MM.1S (cell line): ENCODE measurements around the gene FEZ2.

Source experiments
- DNase-seq: peaks from one replicate; pipeline ENCODE4 v3.0.0-alpha.2; 2015
- H2AFZ ChIP-seq: fragments of 300-600 bp; sonication (generic); 2 replicates; pipeline ENCODE4 v1.6.0; 2016; ENCODE audit warnings: antibody characterized with exemption, low read length
- H3F3A ChIP-seq: fragments of 300-600 bp; sonication (generic); 2 replicates; pipeline ENCODE4 v1.6.1; 2016; ENCODE audit warnings: mild to moderate bottlenecking, antibody characterized with exemption, low read length, moderate library complexity, mixed read lengths; ENCODE audit not compliant: insufficient read depth
- H3K27ac ChIP-seq: fragments of 300-600 bp; sonication (generic); 2 replicates; pipeline ENCODE4 v1.5.1; 2016; ENCODE audit warnings: mild to moderate bottlenecking, low read length
- H3K27me3 ChIP-seq: fragments of 300-600 bp; sonication (generic); replicated peaks from 2 replicates; pipeline ENCODE4 v1.6.0; 2016; ENCODE audit warnings: low read length; ENCODE audit not compliant: insufficient read depth
- H3K36me3 ChIP-seq: fragments of 300-600 bp; sonication (generic); replicated peaks from 2 replicates; pipeline ENCODE4 v1.6.1; 2016; ENCODE audit warnings: mild to moderate bottlenecking, low read length, mixed read lengths; ENCODE audit not compliant: insufficient read depth
- H3K4me1 ChIP-seq: fragments of 300-600 bp; sonication (generic); 2 replicates; pipeline ENCODE4 v1.6.1; 2016; ENCODE audit warnings: low read length, mixed read lengths
- H3K4me2 ChIP-seq: fragments of 300-600 bp; sonication (generic); 2 replicates; pipeline ENCODE4 v1.6.0; 2016; ENCODE audit warnings: low read depth, low read length
- H3K4me3 ChIP-seq: fragments of 300-600 bp; sonication (generic); 2 replicates; pipeline ENCODE4 v1.5.1; 2016; ENCODE audit warnings: low read length, mixed read lengths
- H3K79me2 ChIP-seq: fragments of 300-600 bp; sonication (generic); 2 replicates; pipeline ENCODE4 v1.6.1; 2016; ENCODE audit warnings: mixed run types, low read length, mixed read lengths
- H3K9ac ChIP-seq: fragments of 300-600 bp; sonication (generic); 2 replicates; pipeline ENCODE4 v1.6.1; 2016; ENCODE audit warnings: low read length, mixed read lengths
- H3K9me2 ChIP-seq: fragments of 300-600 bp; sonication (generic); replicated peaks from 2 replicates; pipeline ENCODE4 v1.6.1; 2016; ENCODE audit warnings: mild to moderate bottlenecking, low read length, mixed read lengths; ENCODE audit not compliant: insufficient read depth
- H3K9me3 ChIP-seq: fragments of 300-600 bp; sonication (generic); replicated peaks from 2 replicates; pipeline ENCODE4 v1.6.1; 2016; ENCODE audit warnings: mild to moderate bottlenecking, low read length, mixed read lengths; ENCODE audit not compliant: insufficient read depth
- H4K20me1 ChIP-seq: fragments of 300-600 bp; sonication (generic); 2 replicates; pipeline ENCODE4 v1.6.1; 2016; ENCODE audit warnings: mild to moderate bottlenecking, low read length, moderate library complexity, mixed read lengths; ENCODE audit not compliant: insufficient read depth
- EZH2 ChIP-seq: fragments of 300-600 bp; sonication (generic); optimal IDR thresholded peaks from 2 replicates; pipeline ENCODE3; 2017; ENCODE audit warnings: low read depth, mild to moderate bottlenecking, antibody characterized with exemption, low read length, mixed read lengths
- EZH2phosphoT487 ChIP-seq: fragments of 300-600 bp; sonication (generic); IDR thresholded peaks from 2 replicates; pipeline ENCODE4 v1.6.1; 2018; ENCODE audit warnings: antibody characterized with exemption, low read length
- TF ChIP-seq, protein P1 (sequence below): fragments of 300-600 bp; sonication (generic); IDR thresholded peaks from 2 replicates; pipeline ENCODE4 v1.5.1; 2016; ENCODE audit warnings: antibody characterized with exemption, low read length, mixed read lengths

Gene FEZ2

DNA sequence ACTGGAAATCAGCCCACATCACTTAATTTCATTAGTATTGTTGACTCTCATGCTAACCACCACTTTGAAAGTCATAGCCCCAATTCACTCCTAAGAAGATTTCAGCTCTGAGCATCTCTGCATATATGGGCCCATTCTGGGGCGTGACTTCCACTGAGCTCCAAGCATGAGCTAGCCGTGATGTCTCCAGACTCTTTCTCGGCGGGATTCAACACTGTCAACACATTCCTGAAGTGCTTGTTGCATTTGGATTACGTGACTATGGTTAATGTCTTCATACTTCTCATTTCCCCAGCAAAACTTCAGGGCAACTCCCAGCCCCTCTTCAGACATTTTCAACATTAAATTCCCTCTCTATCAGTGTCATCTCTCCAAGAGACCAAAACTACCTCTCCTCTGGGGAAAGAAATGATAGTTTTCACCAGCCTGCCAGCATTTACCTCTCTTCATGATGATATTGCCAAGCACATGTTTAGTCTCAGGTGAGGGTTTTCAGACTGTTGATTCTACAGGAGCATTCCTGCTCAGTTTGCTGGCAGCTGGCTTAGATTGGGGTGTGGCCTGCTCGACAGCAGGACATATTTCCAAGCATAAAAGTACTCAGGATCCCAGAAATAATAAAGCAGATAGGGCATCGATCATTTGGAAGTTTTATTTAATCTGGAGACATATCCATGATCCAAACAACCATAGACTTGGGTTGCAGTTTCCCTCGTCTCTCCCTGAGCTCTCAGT is 81.7 kb downstream of the FEZ2 start:
- TF ChIP-seq, protein P1, sequence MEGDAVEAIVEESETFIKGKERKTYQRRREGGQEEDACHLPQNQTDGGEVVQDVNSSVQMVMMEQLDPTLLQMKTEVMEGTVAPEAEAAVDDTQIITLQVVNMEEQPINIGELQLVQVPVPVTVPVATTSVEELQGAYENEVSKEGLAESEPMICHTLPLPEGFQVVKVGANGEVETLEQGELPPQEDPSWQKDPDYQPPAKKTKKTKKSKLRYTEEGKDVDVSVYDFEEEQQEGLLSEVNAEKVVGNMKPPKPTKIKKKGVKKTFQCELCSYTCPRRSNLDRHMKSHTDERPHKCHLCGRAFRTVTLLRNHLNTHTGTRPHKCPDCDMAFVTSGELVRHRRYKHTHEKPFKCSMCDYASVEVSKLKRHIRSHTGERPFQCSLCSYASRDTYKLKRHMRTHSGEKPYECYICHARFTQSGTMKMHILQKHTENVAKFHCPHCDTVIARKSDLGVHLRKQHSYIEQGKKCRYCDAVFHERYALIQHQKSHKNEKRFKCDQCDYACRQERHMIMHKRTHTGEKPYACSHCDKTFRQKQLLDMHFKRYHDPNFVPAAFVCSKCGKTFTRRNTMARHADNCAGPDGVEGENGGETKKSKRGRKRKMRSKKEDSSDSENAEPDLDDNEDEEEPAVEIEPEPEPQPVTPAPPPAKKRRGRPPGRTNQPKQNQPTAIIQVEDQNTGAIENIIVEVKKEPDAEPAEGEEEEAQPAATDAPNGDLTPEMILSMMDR = no peak
- TF ChIP-seq EZH2phosphoT487 = no peak
- TF ChIP-seq EZH2 = no peak
- Histone ChIP-seq H3K79me2 (no peaks in the 10 kb centered on the region), H3K4me2 (no peak overlapping the region), H4K20me1 (no peaks in the 10 kb centered on the region), H3K27me3 (no peaks in the 10 kb centered on the region), H2AFZ (no peak overlapping the region), H3K36me3 (no peaks in the 10 kb centered on the region), H3K4me1 (peaks cover 12% of the 10 kb centered on the region), H3K9me3 (no peaks in the 10 kb centered on the region), H3K27ac (no peak overlapping the region), H3K9me2 (no peaks in the 10 kb centered on the region), H3F3A (no peaks in the 10 kb centered on the region), H3K9ac (no peak overlapping the region), H3K4me3 (no peak overlapping the region)
- no peak for DNase-seq

DNA sequence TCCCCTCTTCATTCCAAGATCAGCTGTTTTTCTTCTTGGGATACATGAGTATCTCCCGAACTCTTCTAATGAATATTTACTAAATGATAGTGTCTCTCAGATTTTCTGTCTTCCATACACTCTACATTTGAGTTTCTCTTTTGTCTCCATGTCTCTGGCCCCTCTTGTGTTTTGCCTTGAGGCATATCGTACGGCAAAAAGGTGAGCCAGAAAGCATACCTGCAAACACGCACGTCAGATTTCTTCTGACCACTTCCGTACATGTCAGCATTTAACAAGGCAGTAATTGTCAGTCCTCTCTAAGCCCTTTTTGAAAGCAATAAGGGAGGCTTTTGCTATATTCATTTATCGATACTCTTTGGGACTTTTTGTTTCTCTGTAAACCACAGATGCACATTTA is 82.4 kb downstream of the FEZ2 start:
- Histone ChIP-seq H2AFZ (no peak overlapping the region), H3K79me2 (no peaks in the 10 kb centered on the region), H3K4me1 (peaks cover 12% of the 10 kb centered on the region), H3K27ac (no peak overlapping the region), H3K4me3 (no peak overlapping the region), H3K4me2 (no peak overlapping the region), H3K9ac (no peak overlapping the region), H3K36me3 (no peaks in the 10 kb centered on the region), H3F3A (no peaks in the 10 kb centered on the region), H3K9me2 (no peaks in the 10 kb centered on the region), H3K9me3 (no peaks in the 10 kb centered on the region), H3K27me3 (no peaks in the 10 kb centered on the region), H4K20me1 (no peaks in the 10 kb centered on the region)
- TF ChIP-seq EZH2phosphoT487 (no peak), EZH2 (no peak)
- TF ChIP-seq, protein P1 = no peak
- no peak for DNase-seq

DNA sequence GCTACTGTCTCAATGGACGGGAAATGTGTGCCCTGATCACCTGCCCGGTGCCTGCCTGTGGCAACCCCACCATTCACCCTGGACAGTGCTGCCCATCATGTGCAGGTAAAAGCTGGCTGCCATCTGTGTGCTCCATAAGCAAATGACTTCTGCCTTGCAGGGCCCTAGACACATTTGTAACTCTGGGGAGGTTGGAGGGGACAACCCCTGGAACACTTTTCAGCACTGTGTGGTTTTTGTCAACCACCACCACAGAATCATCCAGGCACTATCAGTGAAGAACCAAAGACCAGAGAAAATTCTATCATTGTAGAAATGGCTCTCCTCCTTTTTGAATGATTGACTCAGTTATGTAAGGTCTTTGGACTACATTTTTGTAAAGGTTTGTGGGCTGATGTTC is 84.3 kb downstream of the FEZ2 start:
- Histone ChIP-seq H3K4me1 (peaks cover 12% of the 10 kb centered on the region), H3F3A (no peaks in the 10 kb centered on the region), H3K4me3 (no peak overlapping the region), H3K36me3 (no peaks in the 10 kb centered on the region), H3K27ac (no peak overlapping the region), H3K4me2 (no peak overlapping the region), H4K20me1 (no peaks in the 10 kb centered on the region), H3K9ac (no peak overlapping the region), H3K9me2 (no peaks in the 10 kb centered on the region), H3K79me2 (no peaks in the 10 kb centered on the region), H3K27me3 (no peaks in the 10 kb centered on the region), H3K9me3 (no peaks in the 10 kb centered on the region), H2AFZ (no peak overlapping the region)
- TF ChIP-seq, protein P1 = no peak
- DNase-seq = no peak
